ENCODE measurements around the gene NDUFA12. TPM values are rescaled to one million over a fixed set of nuclear protein-coding genes. Genes with fewer than 3 reads are reported as not detected.

Gene NDUFA12
- total RNA-seq, 1 donor: 66.6 TPM

GRCh38 chr12:95006206-95006605, 2.7 kb upstream of the NDUFA12 start:
- peaks cover 18% of the 10 kb centered on the region for H3K79me2 ChIP-seq (ENCODE audit: insufficient read depth, low read length)
- H3K4me2 ChIP-seq (ENCODE audit: insufficient read depth, low read length): no peak overlapping the region
- H2AFZ ChIP-seq (ENCODE audit: low read length): no peak overlapping the region
- peaks cover 9% of the 10 kb centered on the region for H3K4me1 ChIP-seq (ENCODE audit: insufficient read depth, low read length)
- no peak for DNase-seq (ENCODE audit: insufficient read length, low spot score, missing footprints)
- no peaks in the 10 kb centered on the region for H3K9me3 ChIP-seq (ENCODE audit: low read depth, low read length)
- H3K27me3 ChIP-seq (ENCODE audit: insufficient read depth, low read length): no peaks in the 10 kb centered on the region
- no peak overlapping the region for H3K27ac ChIP-seq (ENCODE audit: low read depth, low read length)
- H4K20me1 ChIP-seq (ENCODE audit: insufficient read depth, low read length): no peaks in the 10 kb centered on the region
- peaks cover 3% of the 10 kb centered on the region for H3K36me3 ChIP-seq (ENCODE audit: insufficient read depth, low read length)
- no peak overlapping the region for H3K4me3 ChIP-seq (ENCODE audit: insufficient read depth, low read length)
- TF ChIP-seq CTCF (IDR thresholded peaks at IDR 0.05; ENCODE audit: extremely low read depth, low read depth, low read length): no peak

GRCh38 chr12:95004610-95005009, 1.1 kb upstream of the NDUFA12 start:
- H3K4me1 ChIP-seq (ENCODE audit: insufficient read depth, low read length): peaks cover 9% of the 10 kb centered on the region
- H3K27ac ChIP-seq (ENCODE audit: low read depth, low read length): no peak overlapping the region
- H3K27me3 ChIP-seq (ENCODE audit: insufficient read depth, low read length): no peaks in the 10 kb centered on the region
- no peak overlapping the region for H2AFZ ChIP-seq (ENCODE audit: low read length)
- no peak for DNase-seq (ENCODE audit: insufficient read length, low spot score, missing footprints)
- H4K20me1 ChIP-seq (ENCODE audit: insufficient read depth, low read length): no peaks in the 10 kb centered on the region
- H3K4me3 ChIP-seq (ENCODE audit: insufficient read depth, low read length): no peak overlapping the region
- no peaks in the 10 kb centered on the region for H3K9me3 ChIP-seq (ENCODE audit: low read depth, low read length)
- no peak for TF ChIP-seq CTCF (IDR thresholded peaks at IDR 0.05; ENCODE audit: extremely low read depth, low read depth, low read length)
- peaks cover 12% of the 10 kb centered on the region for H3K36me3 ChIP-seq (ENCODE audit: insufficient read depth, low read length)
- peaks cover 34% of the 10 kb centered on the region for H3K79me2 ChIP-seq (ENCODE audit: insufficient read depth, low read length)
- H3K4me2 ChIP-seq (ENCODE audit: insufficient read depth, low read length): no peak overlapping the region

- peaks cover 12% of the 10 kb centered on the region for H3K36me3 ChIP-seq (ENCODE audit: insufficient read depth, low read length)
Observed at GRCh38 chr12:95003921-95004272, 400 bp upstream of the NDUFA12 start.

GRCh38 chr12:95002754-95003153, 743 bp downstream of the NDUFA12 start:
- Histone ChIP-seq H2AFZ (ENCODE audit: low read length) (peak overlapping the region; percentile 90), H3K27ac (ENCODE audit: low read depth, low read length) (peak overlapping the region; percentile 88), H4K20me1 (ENCODE audit: insufficient read depth, low read length) (no peaks in the 10 kb centered on the region), H3K36me3 (ENCODE audit: insufficient read depth, low read length) (peaks cover 12% of the 10 kb centered on the region), H3K27me3 (ENCODE audit: insufficient read depth, low read length) (no peaks in the 10 kb centered on the region), H3K4me3 (ENCODE audit: insufficient read depth, low read length) (peak overlapping the region; percentile 89), H3K79me2 (ENCODE audit: insufficient read depth, low read length) (peaks cover 52% of the 10 kb centered on the region), H3K4me2 (ENCODE audit: insufficient read depth, low read length) (peak overlapping the region; percentile 94), H3K4me1 (ENCODE audit: insufficient read depth, low read length) (peaks cover 9% of the 10 kb centered on the region), H3K9me3 (ENCODE audit: low read depth, low read length) (no peaks in the 10 kb centered on the region)
- DNase-seq (ENCODE audit: insufficient read length, low spot score, missing footprints): peak; percentile 71
- no peak for TF ChIP-seq CTCF (IDR thresholded peaks at IDR 0.05; ENCODE audit: extremely low read depth, low read depth, low read length)

More at GRCh38 chr12:95003921-95004272, 400 bp upstream of the NDUFA12 start:
- Histone ChIP-seq H2AFZ (ENCODE audit: low read length) (peak overlapping the region; percentile 86), H3K27me3 (ENCODE audit: insufficient read depth, low read length) (no peaks in the 10 kb centered on the region), H3K9me3 (ENCODE audit: low read depth, low read length) (no peaks in the 10 kb centered on the region), H4K20me1 (ENCODE audit: insufficient read depth, low read length) (no peaks in the 10 kb centered on the region), H3K4me2 (ENCODE audit: insufficient read depth, low read length) (peak overlapping the region; percentile 94), H3K27ac (ENCODE audit: low read depth, low read length) (peak overlapping the region; percentile 88), H3K4me1 (ENCODE audit: insufficient read depth, low read length) (peaks cover 9% of the 10 kb centered on the region), H3K4me3 (ENCODE audit: insufficient read depth, low read length) (peak overlapping the region; percentile 89), H3K79me2 (ENCODE audit: insufficient read depth, low read length) (peaks cover 42% of the 10 kb centered on the region)
- no peak for DNase-seq (ENCODE audit: insufficient read length, low spot score, missing footprints)
- no peak for TF ChIP-seq CTCF (IDR thresholded peaks at IDR 0.05; ENCODE audit: extremely low read depth, low read depth, low read length)
